SW 1271 (cell line): ENCODE measurements around the gene TRABD2B.

Experiments used
- DNase-seq, 2 experiments: peaks; one replicate each; lab custom pipeline; 2025; lab: John Stamatoyannopoulos, UW

The TRABD2B gene

GRCh38 chr1:47908258-47908657 lies 88.9 kb downstream of the TRABD2B start:
- no peak for DNase-seq

- no peak for DNase-seq
These were observed 90.0 kb downstream of the TRABD2B start for GRCh38 chr1:47907177-47907528.

GRCh38 chr1:47906527-47907176 lies 90.5 kb downstream of the TRABD2B start:
- no peak for DNase-seq

GRCh38 chr1:47906009-47906432 lies 91.2 kb downstream of the TRABD2B start:
- no peak for DNase-seq

GRCh38 chr1:47903723-47904122 lies 93.5 kb downstream of the TRABD2B start:
- DNase-seq: no peak

- DNase-seq: no peak
These were observed 96.1 kb downstream of the TRABD2B start for GRCh38 chr1:47901001-47901575.

- DNase-seq: no peak
These were observed 98.9 kb downstream of the TRABD2B start for GRCh38 chr1:47898133-47898845.

- DNase-seq: no peak
These were observed 101.7 kb downstream of the TRABD2B start for GRCh38 chr1:47895279-47896125.

- no peak for DNase-seq
These were observed 102.5 kb downstream of the TRABD2B start for GRCh38 chr1:47894410-47895278.

- DNase-seq: no peak
These were observed 103.8 kb downstream of the TRABD2B start for GRCh38 chr1:47893412-47893811.

GRCh38 chr1:47890779-47891178 lies 106.4 kb downstream of the TRABD2B start:
- DNase-seq: no peak

GRCh38 chr1:47888294-47888629 lies 108.9 kb downstream of the TRABD2B start:
- DNase-seq: no peak

- DNase-seq: no peak
These were observed 109.5 kb downstream of the TRABD2B start for GRCh38 chr1:47887475-47888293.

- DNase-seq: no peak
These were observed 110.1 kb downstream of the TRABD2B start for GRCh38 chr1:47887060-47887459.

GRCh38 chr1:47886141-47886540 lies 111.0 kb downstream of the TRABD2B start:
- DNase-seq: no peak

- no peak for DNase-seq
These were observed 111.9 kb downstream of the TRABD2B start for GRCh38 chr1:47885062-47885830.

- DNase-seq: no peak
These were observed 113.2 kb downstream of the TRABD2B start for GRCh38 chr1:47883963-47884362.

GRCh38 chr1:47881505-47882442 lies 115.4 kb downstream of the TRABD2B start:
- DNase-seq: no peak

GRCh38 chr1:47876587-47876963 lies 120.6 kb downstream of the TRABD2B start:
- DNase-seq: no peak
